Fibroblast of mammary gland (primary cell): ENCODE data around the gene ANKRD53.

Experiments used
- DNase-seq: peaks from one replicate; pipeline ENCODE4 v3.0.0-alpha.2; 2010; ENCODE audit warnings: low read depth
- H3K4me3 ChIP-seq: 2 replicates; pipeline ENCODE4 v1.5.1; 2011; ENCODE audit warnings: low read depth, mild to moderate bottlenecking, low read length, moderate library complexity; ENCODE audit not compliant: control insufficient read depth
- TF ChIP-seq, protein P1 (sequence below): conservative IDR thresholded peaks from 2 replicates; pipeline ENCODE4 v1.5.1; 2011; ENCODE audit warnings: low read depth, low read length, inconsistent platforms; ENCODE audit not compliant: control insufficient read depth, insufficient read depth

Gene ANKRD53, protein sequence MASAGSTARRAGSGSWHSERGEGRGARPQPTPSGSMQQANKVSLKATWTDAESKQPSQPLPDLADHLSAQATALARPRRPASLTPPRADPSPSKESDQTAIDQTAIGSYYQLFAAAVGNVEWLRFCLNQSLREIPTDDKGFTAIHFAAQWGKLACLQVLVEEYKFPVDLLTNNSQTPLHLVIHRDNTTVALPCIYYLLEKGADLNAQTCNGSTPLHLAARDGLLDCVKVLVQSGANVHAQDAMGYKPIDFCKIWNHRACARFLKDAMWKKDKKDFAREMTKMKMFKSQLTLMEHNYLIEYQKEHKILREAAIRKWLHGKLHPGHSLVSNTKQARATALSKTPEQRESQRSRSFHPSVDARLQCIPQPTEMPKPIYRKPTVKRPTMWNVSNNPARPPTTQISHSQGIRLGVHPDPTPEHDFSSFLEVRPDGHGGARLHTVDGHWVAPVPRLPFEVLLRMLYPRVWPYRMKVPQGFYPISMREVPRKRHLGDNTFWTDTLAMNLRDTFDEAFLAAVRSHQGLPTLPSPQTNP

DNA sequence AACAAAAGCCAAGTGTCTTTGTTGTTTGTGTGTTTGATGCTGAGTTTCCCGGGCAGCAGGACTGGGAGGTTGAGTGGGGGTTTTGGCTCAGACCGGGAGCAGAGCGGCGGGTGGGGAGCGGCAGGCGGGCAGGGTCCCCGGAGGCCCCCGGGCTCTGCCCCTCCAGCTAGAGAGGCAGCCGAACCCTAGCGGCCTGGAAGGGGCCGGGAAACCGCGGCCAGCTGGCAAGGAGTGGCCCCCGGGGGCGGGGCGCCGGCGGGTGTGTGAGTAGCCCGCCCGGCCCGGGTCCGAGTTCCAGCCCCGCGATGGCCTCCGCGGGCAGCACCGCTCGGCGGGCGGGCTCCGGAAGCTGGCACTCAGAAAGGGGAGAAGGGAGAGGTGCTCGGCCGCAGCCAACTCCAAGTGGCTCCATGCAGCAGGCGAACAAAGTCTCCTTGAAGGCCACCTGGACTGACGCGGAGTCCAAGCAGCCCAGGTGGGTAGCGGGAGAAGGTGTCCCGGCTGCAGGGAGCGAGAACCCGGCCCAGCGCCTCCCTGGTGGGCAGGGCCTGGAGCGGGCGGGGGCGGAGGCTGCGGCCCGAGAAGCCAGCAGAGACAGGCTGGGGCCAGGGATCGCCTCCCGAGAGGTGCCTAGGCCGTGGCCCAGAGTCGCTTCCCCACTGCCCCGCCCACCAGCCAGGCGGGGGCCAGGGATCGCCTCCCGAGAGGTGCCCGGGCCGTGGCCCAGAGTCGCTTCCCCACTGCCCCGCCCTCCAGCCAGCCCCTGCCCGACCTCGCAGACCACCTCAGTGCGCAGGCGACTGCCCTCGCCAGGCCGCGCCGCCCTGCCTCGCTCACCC lies at the start of gene ANKRD53:
ANKRD53 (plus strand) TSS at position 290 of the 839 bp plus-strand sequence; CDS start at position 306, 16 bp downstream.
- TF ChIP-seq, protein P1, sequence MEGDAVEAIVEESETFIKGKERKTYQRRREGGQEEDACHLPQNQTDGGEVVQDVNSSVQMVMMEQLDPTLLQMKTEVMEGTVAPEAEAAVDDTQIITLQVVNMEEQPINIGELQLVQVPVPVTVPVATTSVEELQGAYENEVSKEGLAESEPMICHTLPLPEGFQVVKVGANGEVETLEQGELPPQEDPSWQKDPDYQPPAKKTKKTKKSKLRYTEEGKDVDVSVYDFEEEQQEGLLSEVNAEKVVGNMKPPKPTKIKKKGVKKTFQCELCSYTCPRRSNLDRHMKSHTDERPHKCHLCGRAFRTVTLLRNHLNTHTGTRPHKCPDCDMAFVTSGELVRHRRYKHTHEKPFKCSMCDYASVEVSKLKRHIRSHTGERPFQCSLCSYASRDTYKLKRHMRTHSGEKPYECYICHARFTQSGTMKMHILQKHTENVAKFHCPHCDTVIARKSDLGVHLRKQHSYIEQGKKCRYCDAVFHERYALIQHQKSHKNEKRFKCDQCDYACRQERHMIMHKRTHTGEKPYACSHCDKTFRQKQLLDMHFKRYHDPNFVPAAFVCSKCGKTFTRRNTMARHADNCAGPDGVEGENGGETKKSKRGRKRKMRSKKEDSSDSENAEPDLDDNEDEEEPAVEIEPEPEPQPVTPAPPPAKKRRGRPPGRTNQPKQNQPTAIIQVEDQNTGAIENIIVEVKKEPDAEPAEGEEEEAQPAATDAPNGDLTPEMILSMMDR, result no peak
- peak; percentile 36 for DNase-seq
- H3K4me3 ChIP-seq, result peak within 1 kb of the TSS; percentile 51

DNA sequence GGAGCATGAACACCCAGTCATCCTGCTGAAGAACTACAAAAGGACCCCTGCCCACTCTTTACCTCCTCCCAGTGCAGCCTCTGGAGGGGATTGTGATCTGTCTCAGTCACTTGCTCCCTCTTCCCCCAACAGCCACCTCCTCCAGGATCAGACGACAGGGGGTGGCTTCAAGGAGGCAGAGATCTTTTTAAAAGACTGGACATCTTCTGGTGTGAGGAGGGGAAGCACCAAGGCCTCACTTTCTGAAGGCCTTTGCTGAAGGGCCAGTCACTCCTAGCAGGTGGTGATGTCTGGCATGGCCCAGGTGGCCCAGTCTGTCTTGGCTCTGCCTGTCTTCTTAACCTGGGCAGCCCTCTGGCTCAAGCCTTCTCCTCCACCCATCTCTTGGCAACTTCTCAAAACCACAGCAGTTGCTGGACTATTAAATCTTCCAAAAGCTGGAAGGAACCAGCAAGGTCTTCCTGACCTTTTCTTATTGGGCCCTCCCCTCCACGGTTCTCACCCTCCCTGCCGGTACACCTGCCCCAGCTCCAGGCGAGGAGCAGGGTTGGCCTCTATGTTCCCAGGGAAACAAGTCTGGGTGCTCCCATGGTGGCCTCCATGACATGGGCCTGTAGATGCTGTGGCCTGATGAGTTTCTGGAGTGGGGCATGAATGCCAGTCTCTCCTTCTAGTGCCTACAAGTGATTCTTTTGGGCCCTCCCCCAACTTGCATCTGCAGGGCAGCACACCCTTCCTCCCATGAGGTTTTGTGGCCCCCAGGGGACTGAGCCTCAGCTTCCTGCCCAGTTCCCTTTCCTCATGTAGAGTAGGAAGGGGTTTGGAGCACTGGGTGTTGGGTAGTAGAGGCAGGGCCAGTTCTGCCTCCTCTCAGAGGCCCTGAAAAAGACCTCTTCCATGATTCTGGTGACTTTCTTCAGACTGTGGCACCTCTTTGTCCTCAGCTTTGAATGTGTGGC lies 47.8 kb upstream of the ANKRD53 start:
- H3K4me3 ChIP-seq, result no peak overlapping the region
- TF ChIP-seq, protein P1, result no peak
- DNase-seq, result no peak

DNA sequence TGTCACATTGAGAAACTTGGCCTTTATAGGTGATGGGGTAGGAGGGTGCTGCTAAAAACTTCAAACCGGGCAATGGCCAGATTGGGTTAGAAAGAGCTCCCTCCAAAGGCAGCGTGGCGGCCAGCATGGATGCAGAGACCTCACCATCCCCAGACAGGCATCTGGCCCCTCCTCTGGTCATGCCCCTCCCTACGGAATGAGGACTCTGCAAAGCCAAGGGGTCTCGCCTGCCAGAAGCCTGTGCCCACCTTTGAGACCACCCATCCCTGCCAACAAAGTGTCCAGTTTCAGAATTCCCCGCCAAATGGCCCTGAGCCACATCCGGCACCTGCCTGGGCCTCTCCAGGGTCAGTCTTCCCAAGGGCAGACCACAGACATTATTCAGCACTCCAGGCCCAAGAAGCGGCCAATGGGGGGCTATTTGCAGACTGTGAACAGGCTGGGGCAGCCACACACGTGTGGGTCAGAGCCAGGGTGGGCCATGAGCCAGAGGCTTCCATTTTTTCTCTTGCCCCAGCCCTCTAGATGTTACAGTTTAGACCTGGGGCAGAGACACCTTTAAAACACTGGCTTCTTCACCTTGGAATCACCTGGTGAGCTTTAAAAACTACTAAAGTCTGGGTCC lies 46.9 kb upstream of the ANKRD53 start:
- no peak overlapping the region for H3K4me3 ChIP-seq
- TF ChIP-seq, protein P1, result no peak
- DNase-seq, result no peak

DNA sequence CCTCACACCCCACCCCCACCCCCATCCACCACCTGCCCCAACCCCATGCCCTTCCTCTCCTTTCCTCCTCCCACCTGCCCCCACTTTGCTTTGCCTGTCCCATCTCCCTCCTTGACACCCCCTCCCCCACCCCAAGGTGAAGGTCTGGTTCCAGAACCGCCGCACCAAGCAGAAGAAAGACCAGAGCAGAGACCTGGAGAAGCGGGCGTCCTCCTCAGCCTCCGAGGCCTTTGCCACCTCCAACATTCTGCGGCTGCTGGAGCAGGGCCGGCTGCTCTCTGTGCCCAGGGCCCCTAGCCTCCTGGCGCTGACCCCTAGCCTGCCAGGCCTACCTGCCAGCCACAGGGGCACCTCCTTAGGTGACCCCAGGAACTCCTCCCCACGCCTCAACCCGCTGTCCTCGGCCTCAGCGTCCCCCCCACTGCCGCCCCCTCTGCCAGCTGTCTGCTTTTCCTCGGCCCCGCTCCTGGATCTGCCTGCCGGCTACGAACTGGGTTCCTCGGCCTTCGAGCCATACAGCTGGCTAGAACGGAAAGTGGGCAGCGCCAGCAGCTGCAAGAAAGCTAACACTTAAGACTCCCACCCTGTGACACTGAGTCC lies 45.7 kb upstream of the ANKRD53 start:
- TF ChIP-seq, protein P1, result no peak
- no peak overlapping the region for H3K4me3 ChIP-seq
- no peak for DNase-seq

DNA sequence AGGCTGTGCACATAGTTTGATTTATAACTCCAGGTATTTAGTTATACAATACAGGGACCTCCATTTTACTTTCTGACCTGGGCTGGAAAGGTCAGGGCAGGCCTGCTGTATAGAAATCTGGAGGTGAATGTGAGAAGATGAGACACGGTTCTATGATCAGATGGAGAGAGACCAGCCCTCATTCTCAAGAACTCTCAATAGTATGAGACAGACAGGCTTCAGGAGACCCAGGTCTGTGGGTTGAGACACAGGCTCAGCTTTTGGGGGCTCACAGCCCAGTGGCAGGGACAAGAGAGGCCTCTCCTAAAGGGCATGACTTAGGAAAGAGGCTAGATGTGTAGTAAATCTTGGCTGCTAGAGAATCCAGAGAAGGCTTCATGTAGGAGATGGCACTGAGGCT lies 43.4 kb upstream of the ANKRD53 start:
- DNase-seq, result no peak
- TF ChIP-seq, protein P1, result no peak
- H3K4me3 ChIP-seq, result no peak overlapping the region
